GM23248 (cell line): ENCODE data around the gene COL6A3. TPM values are rescaled to one million over a fixed set of nuclear protein-coding genes. Genes with fewer than 3 reads are reported as not detected.

Experiments used
- DNase-seq: peaks from one replicate; pipeline ENCODE4 v3.0.0-alpha.2; 2015
- H2AFZ ChIP-seq: fragments of 200-600 bp; sonication (generic); 2 replicates; pipeline ENCODE4 v1.6.1; 2016; ENCODE audit warnings: antibody characterized with exemption
- H3F3A ChIP-seq: fragments of 200-600 bp; sonication (generic); 2 replicates; pipeline ENCODE4 v1.6.1; 2016; ENCODE audit warnings: mild to moderate bottlenecking, antibody characterized with exemption, mixed run types; ENCODE audit not compliant: insufficient read depth
- H3K27ac ChIP-seq: fragments of 200-600 bp; sonication (generic); 2 replicates; pipeline ENCODE4 v1.5.1; 2016; ENCODE audit warnings: mild to moderate bottlenecking
- H3K27me3 ChIP-seq: fragments of 200-600 bp; sonication (generic); replicated peaks from 2 replicates; pipeline ENCODE4 v1.6.1; 2016; ENCODE audit warnings: mild to moderate bottlenecking; ENCODE audit not compliant: insufficient read depth
- H3K36me3 ChIP-seq: fragments of 200-600 bp; sonication (generic); 2 replicates; pipeline ENCODE4 v1.6.1; 2016; ENCODE audit warnings: low read depth, mild to moderate bottlenecking
- H3K4me1 ChIP-seq: fragments of 200-600 bp; sonication (generic); 2 replicates; pipeline ENCODE4 v1.6.1; 2016; ENCODE audit warnings: mild to moderate bottlenecking; ENCODE audit not compliant: insufficient read depth
- H3K4me2 ChIP-seq: fragments of 200-600 bp; sonication (generic); one replicate; pipeline ENCODE4 v1.6.1; 2016; ENCODE audit warnings: mild to moderate bottlenecking; ENCODE audit not compliant: unreplicated experiment
- H3K4me3 ChIP-seq: fragments of 200-600 bp; sonication (generic); 2 replicates; pipeline ENCODE4 v1.5.1; 2016; ENCODE audit warnings: mild to moderate bottlenecking
- H3K79me2 ChIP-seq: fragments of 200-600 bp; sonication (generic); 2 replicates; pipeline ENCODE4 v1.6.1; 2016; ENCODE audit warnings: mild to moderate bottlenecking; ENCODE audit not compliant: insufficient read depth
- H3K9ac ChIP-seq: fragments of 200-600 bp; sonication (generic); 2 replicates; pipeline ENCODE4 v1.6.1; 2016; ENCODE audit warnings: mild to moderate bottlenecking
- H3K9me2 ChIP-seq: fragments of 200-600 bp; sonication (generic); 2 replicates; pipeline ENCODE4 v1.6.1; 2016; ENCODE audit warnings: mixed run types, mild to moderate bottlenecking, moderate library complexity; ENCODE audit not compliant: insufficient read depth
- H3K9me3 ChIP-seq: fragments of 200-600 bp; sonication (generic); one replicate; pipeline ENCODE4 v1.6.1; 2017; ENCODE audit warnings: low read depth
- H4K20me1 ChIP-seq: fragments of 200-600 bp; sonication (generic); 2 replicates; pipeline ENCODE4 v1.6.0; 2016; ENCODE audit not compliant: insufficient read depth
- EZH2 ChIP-seq: fragments of 200-600 bp; sonication (generic); IDR thresholded peaks from 2 replicates; pipeline ENCODE4 v1.6.1; 2018; ENCODE audit warnings: antibody characterized with exemption, mild to moderate bottlenecking; ENCODE audit not compliant: insufficient read depth, poor library complexity, severe bottlenecking
- EZH2phosphoT487 ChIP-seq: fragments of 200-600 bp; sonication (generic); IDR thresholded peaks from 2 replicates; pipeline ENCODE4 v1.6.1; 2018; ENCODE audit warnings: antibody characterized with exemption, moderate library complexity, mild to moderate bottlenecking, low read depth; ENCODE audit not compliant: insufficient read depth
- WGBS, 2 experiments: methylation state at CpG; one replicate each; pipeline ENCODE4 v1.1.6; 2015 to 2017; ENCODE audit warnings: low lambda C conversion rate in 2 of 2, low coverage in 1 of 2; ENCODE audit errors: missing lambda C conversion rate in 2 of 2; 5-methylcytosine and 5-hydroxymethylcytosine counted together
- in situ Hi-C: fragments of 300-500 bp; cut with MboI; formaldehyde crosslinking; loops from 2 replicates; pipeline ENCODE4 v1.15.0; 2020
- polyA plus RNA-seq: library from polyadenylated mRNA; unstranded; fragments of >200 nt; fragmentation: Nextera tagmentation; extraction: Ambion mirVana; gene quantifications from 2 replicates; pipeline ENCODE4 v1.2.1, GENCODE V29; 2016
- total RNA-seq: library from RNA; depleted of rRNA; stranded (reverse); fragments of >200 nt; shearing (Covaris generic); gene quantifications from 2 replicates; pipeline ENCODE4 v1.2.3, GENCODE V29; 2014

Gene COL6A3
- total and polyA plus RNA-seq, 2 experiments from 2014 or later, result 344 to 1,362 TPM

DNA sequence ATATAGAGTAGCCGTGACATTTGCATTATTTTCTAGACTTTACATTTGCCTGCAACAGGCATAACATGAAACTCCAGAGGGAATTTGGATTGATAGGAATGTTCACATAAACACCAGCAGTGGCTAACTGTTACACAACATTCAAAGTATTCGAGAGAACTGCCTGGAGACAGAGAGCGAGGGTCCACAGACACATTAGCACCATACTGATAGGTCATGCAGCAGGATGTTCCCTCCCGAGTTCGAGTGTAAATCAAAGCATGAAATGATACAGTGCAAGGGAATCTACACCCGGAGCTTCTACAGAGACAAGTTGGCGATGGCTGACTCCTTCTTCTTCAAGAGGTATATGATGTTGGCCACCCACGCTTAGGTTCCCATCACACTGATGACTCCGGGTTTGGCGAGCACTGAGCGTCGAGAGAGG is 89.5 kb downstream of the COL6A3 start:
- no peaks in the 10 kb centered on the region for H3K9me2 ChIP-seq
- TF ChIP-seq EZH2phosphoT487, result no peak
- no peak for TF ChIP-seq EZH2
- no peaks in the 10 kb centered on the region for H4K20me1 ChIP-seq
- no peaks in the 10 kb centered on the region for H3K27me3 ChIP-seq
- H3K27ac ChIP-seq, result peak overlapping the region; percentile 32; the same call in 1 of the 2 replicates
- in situ Hi-C loops, result no loop called here
- H3K79me2 ChIP-seq, result peaks cover 52% of the 10 kb centered on the region
- H3K4me2 ChIP-seq, result no peak overlapping the region
- peaks cover 20% of the 10 kb centered on the region for H3K4me1 ChIP-seq
- H3K4me3 ChIP-seq, result no peak overlapping the region
- H3K9ac ChIP-seq, result peak overlapping the region; percentile 16; the same call in 1 of the 2 replicates
- peaks cover 63% of the 10 kb centered on the region for H3K36me3 ChIP-seq
- peaks cover 100% of the 10 kb centered on the region for H3F3A ChIP-seq
- no peak for DNase-seq
- no peaks in the 10 kb centered on the region for H3K9me3 ChIP-seq
- H2AFZ ChIP-seq, result no peak overlapping the region
- WGBS, 2 experiments, result 74 to 77% methylated on average over 12 of the region's 12 CpGs

GRCh38 chr2:237323656-237324055 is 90.3 kb downstream of the COL6A3 start:
- no peaks in the 10 kb centered on the region for H3K9me3 ChIP-seq
- H3K4me2 ChIP-seq, result no peak overlapping the region
- WGBS, 2 experiments, result 86 to 88% methylated on average over 8 of the region's 8 CpGs
- H3K36me3 ChIP-seq, result peaks cover 55% of the 10 kb centered on the region
- H4K20me1 ChIP-seq, result no peaks in the 10 kb centered on the region
- peaks cover 100% of the 10 kb centered on the region for H3F3A ChIP-seq
- no peaks in the 10 kb centered on the region for H3K9me2 ChIP-seq
- H2AFZ ChIP-seq, result no peak overlapping the region
- peaks cover 20% of the 10 kb centered on the region for H3K4me1 ChIP-seq
- H3K4me3 ChIP-seq, result no peak overlapping the region
- H3K9ac ChIP-seq, result no peak overlapping the region; the same call in 1 of the 2 replicates
- H3K27me3 ChIP-seq, result no peaks in the 10 kb centered on the region
- H3K27ac ChIP-seq, result peak overlapping the region; percentile 32; the same call in 1 of the 2 replicates
- DNase-seq, result no peak
- in situ Hi-C loops, result no loop called here
- TF ChIP-seq EZH2 (no peak), EZH2phosphoT487 (no peak)
- H3K79me2 ChIP-seq, result peaks cover 44% of the 10 kb centered on the region

DNA sequence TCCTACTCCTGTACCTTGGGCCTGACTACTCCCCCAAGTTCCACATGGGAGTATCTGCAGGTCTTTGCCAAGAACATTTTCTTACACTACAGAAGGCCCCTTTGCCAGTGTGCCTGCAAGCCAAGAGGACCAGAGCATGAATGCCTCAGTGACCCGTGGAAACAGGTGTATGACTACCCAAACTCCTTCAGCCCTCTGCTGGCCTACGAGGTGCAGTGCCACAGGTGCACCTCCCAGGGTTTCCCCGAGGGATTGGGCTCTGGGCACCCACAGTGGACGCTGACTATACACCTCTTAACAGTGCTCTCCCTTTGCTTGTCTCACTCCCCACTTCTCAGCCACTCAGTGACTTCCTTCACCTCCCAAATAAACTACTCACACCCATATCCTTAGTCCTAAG is 91.4 kb downstream of the COL6A3 start:
- no peak overlapping the region for H3K4me2 ChIP-seq
- H3F3A ChIP-seq, result peaks cover 98% of the 10 kb centered on the region
- H2AFZ ChIP-seq, result no peak overlapping the region
- 72 to 74% methylated on average over 4 of the region's 4 CpGs for WGBS, 2 experiments
- DNase-seq, result peak; percentile 40
- H3K4me1 ChIP-seq, result peaks cover 20% of the 10 kb centered on the region
- TF ChIP-seq EZH2, result no peak
- no peak for TF ChIP-seq EZH2phosphoT487
- H3K9me2 ChIP-seq, result no peaks in the 10 kb centered on the region
- H3K9ac ChIP-seq, result no peak overlapping the region
- H3K9me3 ChIP-seq, result no peaks in the 10 kb centered on the region
- H4K20me1 ChIP-seq, result no peaks in the 10 kb centered on the region
- H3K27ac ChIP-seq, result peak overlapping the region; percentile 39; the same call in 1 of the 2 replicates
- peaks cover 44% of the 10 kb centered on the region for H3K36me3 ChIP-seq
- in situ Hi-C loops, result no loop called here
- no peak overlapping the region for H3K4me3 ChIP-seq
- no peaks in the 10 kb centered on the region for H3K27me3 ChIP-seq
- peaks cover 33% of the 10 kb centered on the region for H3K79me2 ChIP-seq

DNA sequence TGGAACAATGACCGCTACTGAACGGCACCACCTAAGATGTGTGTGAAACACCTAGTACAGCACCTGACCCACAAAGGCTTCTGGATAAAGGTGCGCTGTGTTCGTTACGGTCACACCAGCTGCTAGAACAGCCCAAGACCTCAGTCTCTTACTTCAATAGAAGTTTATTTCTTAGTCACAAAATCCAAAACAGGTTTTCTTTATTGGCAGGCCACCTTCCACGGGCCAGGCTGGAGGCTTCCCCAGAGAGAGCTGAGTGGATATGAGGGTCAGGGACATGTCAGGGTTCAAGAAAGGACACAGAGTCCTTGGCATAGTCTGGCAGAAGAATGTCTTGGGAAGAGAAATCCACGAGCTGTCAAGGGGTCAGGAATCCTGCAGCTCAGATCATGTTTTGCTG is 92.2 kb downstream of the COL6A3 start:
- no peaks in the 10 kb centered on the region for H3K9me3 ChIP-seq
- peaks cover 20% of the 10 kb centered on the region for H3K4me1 ChIP-seq
- H3K9ac ChIP-seq, result no peak overlapping the region
- 69 to 74% methylated on average over 7 of the region's 7 CpGs for WGBS, 2 experiments
- H3K27ac ChIP-seq, result peak overlapping the region; percentile 39
- TF ChIP-seq EZH2 (no peak), EZH2phosphoT487 (no peak)
- in situ Hi-C loops, result no loop called here
- DNase-seq, result no peak
- no peak overlapping the region for H2AFZ ChIP-seq
- H3K79me2 ChIP-seq, result peaks cover 25% of the 10 kb centered on the region; the same call in 1 of the 2 replicates
- H3K36me3 ChIP-seq, result peaks cover 36% of the 10 kb centered on the region
- H3K4me3 ChIP-seq, result no peak overlapping the region
- H3K4me2 ChIP-seq, result no peak overlapping the region
- H3K27me3 ChIP-seq, result no peaks in the 10 kb centered on the region
- H4K20me1 ChIP-seq, result no peaks in the 10 kb centered on the region
- no peaks in the 10 kb centered on the region for H3K9me2 ChIP-seq
- peaks cover 98% of the 10 kb centered on the region for H3F3A ChIP-seq
